ENCODE results near the gene ASGR2. TPM values are rescaled to one million over a fixed set of nuclear protein-coding genes. Genes with fewer than 3 reads are reported as not detected.

Gene ASGR2
- polyA plus RNA-seq, 1 donor (not counting 4 experiments of a cell fraction or from before 2014, with no cell fraction given), result not detected

DNA sequence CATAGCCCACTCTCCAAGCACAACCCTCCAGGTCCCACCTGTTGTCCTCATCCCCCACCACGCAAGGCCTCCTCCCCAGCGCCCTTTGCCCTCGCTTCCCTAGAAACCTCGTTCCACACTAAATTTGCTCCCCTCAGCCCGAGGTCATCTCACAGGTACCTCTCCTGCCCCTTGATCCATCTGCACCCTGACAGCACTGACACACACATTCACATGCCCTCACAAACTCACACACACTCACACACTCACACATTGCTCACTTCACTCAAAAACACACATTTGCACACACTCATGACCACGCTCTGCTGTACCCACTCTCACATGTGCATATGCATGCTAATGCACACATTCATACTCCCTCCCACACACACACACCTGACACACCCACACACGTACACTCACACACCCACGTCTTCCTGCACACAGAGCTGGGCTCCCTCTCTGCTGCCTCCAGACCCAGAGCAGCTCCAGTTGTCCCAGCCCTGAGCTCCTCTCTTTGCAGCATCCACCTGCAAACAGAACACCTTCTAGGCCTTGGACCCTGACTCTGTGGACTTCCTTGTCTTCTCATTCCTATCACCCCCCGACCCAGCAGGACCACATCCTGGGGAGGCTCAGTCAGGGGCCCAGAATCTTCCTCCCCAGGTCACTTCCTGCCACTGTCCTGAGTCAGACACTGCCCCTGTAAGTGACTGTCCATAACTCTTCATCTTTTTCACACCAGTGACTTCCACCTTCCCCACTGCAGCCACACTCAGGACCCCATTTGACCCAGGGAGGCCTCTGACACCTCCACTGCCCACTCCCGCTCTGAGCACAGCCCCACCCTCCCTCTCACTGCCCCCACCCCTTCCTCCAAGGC lies 4.9 kb downstream of the ASGR2 start:
- no peak overlapping the region for H3K4me2 ChIP-seq (ENCODE audit: control insufficient read depth, extremely low read depth, insufficient read depth, low read depth, low read length)
- no peak for TF ChIP-seq CTCF (optimal IDR thresholded peaks at IDR 0.05 in 1 of 3, IDR thresholded peaks at IDR 0.05 in 1 of 3, conservative IDR thresholded peaks at IDR 0.05 in 1 of 3; ENCODE audit: extremely low read depth in 1 of 3, insufficient read depth in 2 of 3, low read length in 3 of 3)
- TF ChIP-seq EZH2 (IDR thresholded peaks at IDR 0.05; ENCODE audit: low read length), result no peak
- H4K20me1 ChIP-seq (ENCODE audit: control insufficient read depth, extremely low read depth, insufficient read depth, low read length), result no peaks in the 10 kb centered on the region
- no peak overlapping the region for H3K9ac ChIP-seq (ENCODE audit: control insufficient read depth, extremely low read depth, insufficient read depth, low read length)
- no peak for DNase-seq (ENCODE audit: low read depth, low spot score)
- peaks cover 3% of the 10 kb centered on the region for H3K27me3 ChIP-seq (ENCODE audit: control insufficient read depth, extremely low read depth, insufficient read depth, low read length)
- H3K4me3 ChIP-seq (ENCODE audit: control insufficient read depth in 2 of 3, extremely low read depth in 1 of 3, insufficient read depth in 2 of 3, low read depth in 1 of 3, low read length in 3 of 3), result no peak overlapping the region
- no peaks in the 10 kb centered on the region for H3K4me1 ChIP-seq (ENCODE audit: control insufficient read depth, extremely low read depth, insufficient read depth, low read length)
- H3K9me3 ChIP-seq (ENCODE audit: control insufficient read depth, low read depth, low read length), result no peaks in the 10 kb centered on the region
- FAIRE-seq, result no peak
- dilution Hi-C loops (cut with MboI; ENCODE audit: extremely low pct_ligation_motif_present, low sequenced_read_pairs), result no loop called here
- no peak overlapping the region for H2AFZ ChIP-seq (ENCODE audit: control insufficient read depth, low read length)
- no peaks in the 10 kb centered on the region for H3K79me2 ChIP-seq (ENCODE audit: control insufficient read depth, insufficient read depth, low read length)
- H3K36me3 ChIP-seq (ENCODE audit: control insufficient read depth in 2 of 2, extremely low read depth in 1 of 2, insufficient read depth in 2 of 2, low read length in 2 of 2), result no peaks in the 10 kb centered on the region
- H3K9me1 ChIP-seq (ENCODE audit: control insufficient read depth, extremely low read depth, insufficient read depth, low read length), result no peaks in the 10 kb centered on the region
- no peak overlapping the region for H3K27ac ChIP-seq (ENCODE audit: control insufficient read depth, insufficient read depth, low read length)

GRCh38 chr17:7108981-7109380 lies 5.6 kb downstream of the ASGR2 start:
- FAIRE-seq (no peak), DNase-seq (ENCODE audit: low read depth, low spot score) (no peak)
- Histone ChIP-seq H4K20me1 (ENCODE audit: control insufficient read depth, extremely low read depth, insufficient read depth, low read length) (no peaks in the 10 kb centered on the region), H3K79me2 (ENCODE audit: control insufficient read depth, insufficient read depth, low read length) (no peaks in the 10 kb centered on the region), H3K9me3 (ENCODE audit: control insufficient read depth, low read depth, low read length) (no peaks in the 10 kb centered on the region), H2AFZ (ENCODE audit: control insufficient read depth, low read length) (no peak overlapping the region), H3K27me3 (ENCODE audit: control insufficient read depth, extremely low read depth, insufficient read depth, low read length) (peaks cover 3% of the 10 kb centered on the region), H3K36me3 (ENCODE audit: control insufficient read depth in 2 of 2, extremely low read depth in 1 of 2, insufficient read depth in 2 of 2, low read length in 2 of 2) (no peaks in the 10 kb centered on the region), H3K27ac (ENCODE audit: control insufficient read depth, insufficient read depth, low read length) (no peak overlapping the region), H3K4me2 (ENCODE audit: control insufficient read depth, extremely low read depth, insufficient read depth, low read depth, low read length) (no peak overlapping the region), H3K4me3 (ENCODE audit: control insufficient read depth in 2 of 3, extremely low read depth in 1 of 3, insufficient read depth in 2 of 3, low read depth in 1 of 3, low read length in 3 of 3) (no peak overlapping the region), H3K4me1 (ENCODE audit: control insufficient read depth, extremely low read depth, insufficient read depth, low read length) (no peaks in the 10 kb centered on the region), H3K9ac (ENCODE audit: control insufficient read depth, extremely low read depth, insufficient read depth, low read length) (no peak overlapping the region), H3K9me1 (ENCODE audit: control insufficient read depth, extremely low read depth, insufficient read depth, low read length) (no peaks in the 10 kb centered on the region)
- no peak for TF ChIP-seq EZH2 (IDR thresholded peaks at IDR 0.05; ENCODE audit: low read length)
- dilution Hi-C loops (cut with MboI; ENCODE audit: extremely low pct_ligation_motif_present, low sequenced_read_pairs), result no loop called here

Measured in keratinocyte (primary cell).